ENCODE measurements around the gene WDR81.
"Not testable (repeated sequence)": the region's sequence is repeated elsewhere in the genome, so short reads cannot be mapped to it uniquely, and the experiment has no call there.

WDR81 gene

DNA sequence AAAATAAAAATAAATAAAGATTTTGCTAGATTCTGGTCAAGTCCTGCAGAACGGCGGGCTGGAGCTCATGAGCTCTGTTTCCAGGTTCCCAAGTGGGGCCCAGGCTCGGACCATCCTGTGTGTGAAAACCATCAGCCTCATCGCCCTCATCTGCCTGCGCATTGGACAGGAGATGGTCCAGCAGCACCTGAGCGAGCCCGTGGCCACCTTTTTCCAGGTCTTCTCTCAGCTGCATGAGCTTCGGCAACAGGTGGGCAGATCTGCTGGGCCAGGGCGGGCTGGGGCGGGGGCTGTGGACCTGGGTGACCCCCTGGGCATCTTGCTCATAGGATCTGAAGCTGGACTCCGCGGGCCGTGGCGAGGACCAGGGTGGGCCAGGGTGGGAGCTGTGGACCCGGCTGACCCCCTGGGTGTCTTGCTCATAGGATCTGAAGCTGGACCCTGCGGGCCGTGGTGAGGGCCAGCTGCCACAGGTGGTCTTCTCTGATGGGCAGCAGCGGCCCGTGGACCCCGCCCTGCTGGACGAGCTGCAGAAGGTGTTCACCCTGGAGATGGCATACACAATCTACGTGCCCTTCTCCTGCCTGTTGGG is 7.8 kb downstream of the WDR81 start:
- DNase-seq = no peak

- DNase-seq = no peak
Observed at GRCh38 chr17:1732833-1733321, 8.4 kb downstream of the WDR81 start.

- DNase-seq = no peak
Observed at GRCh38 chr17:1733759-1734158, 9.3 kb downstream of the WDR81 start.

DNA sequence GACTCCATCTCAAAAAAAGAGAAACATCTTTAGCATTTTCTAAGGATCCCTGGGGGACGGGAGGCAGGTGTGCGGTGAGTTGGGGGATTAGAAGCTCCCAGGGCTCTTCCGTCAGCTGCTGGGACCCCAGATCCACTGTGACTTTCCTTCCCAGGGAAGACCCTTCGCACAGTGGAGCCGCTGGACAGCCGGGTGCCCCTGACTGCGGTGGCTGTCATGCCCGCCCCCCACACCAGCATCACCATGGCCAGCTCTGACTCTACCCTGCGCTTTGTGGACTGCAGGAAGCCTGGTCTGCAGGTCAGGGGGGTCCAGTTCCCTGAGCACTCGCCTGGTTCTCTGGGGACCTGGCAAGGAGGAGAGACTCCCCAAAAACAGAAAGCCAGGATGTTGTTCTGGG is 10.9 kb downstream of the WDR81 start:
- DNase-seq = no peak

GRCh38 chr17:1735834-1736347 is 11.4 kb downstream of the WDR81 start:
- DNase-seq = no peak

GRCh38 chr17:1736348-1737281 is 12.1 kb downstream of the WDR81 start:
- no peak for DNase-seq

DNA sequence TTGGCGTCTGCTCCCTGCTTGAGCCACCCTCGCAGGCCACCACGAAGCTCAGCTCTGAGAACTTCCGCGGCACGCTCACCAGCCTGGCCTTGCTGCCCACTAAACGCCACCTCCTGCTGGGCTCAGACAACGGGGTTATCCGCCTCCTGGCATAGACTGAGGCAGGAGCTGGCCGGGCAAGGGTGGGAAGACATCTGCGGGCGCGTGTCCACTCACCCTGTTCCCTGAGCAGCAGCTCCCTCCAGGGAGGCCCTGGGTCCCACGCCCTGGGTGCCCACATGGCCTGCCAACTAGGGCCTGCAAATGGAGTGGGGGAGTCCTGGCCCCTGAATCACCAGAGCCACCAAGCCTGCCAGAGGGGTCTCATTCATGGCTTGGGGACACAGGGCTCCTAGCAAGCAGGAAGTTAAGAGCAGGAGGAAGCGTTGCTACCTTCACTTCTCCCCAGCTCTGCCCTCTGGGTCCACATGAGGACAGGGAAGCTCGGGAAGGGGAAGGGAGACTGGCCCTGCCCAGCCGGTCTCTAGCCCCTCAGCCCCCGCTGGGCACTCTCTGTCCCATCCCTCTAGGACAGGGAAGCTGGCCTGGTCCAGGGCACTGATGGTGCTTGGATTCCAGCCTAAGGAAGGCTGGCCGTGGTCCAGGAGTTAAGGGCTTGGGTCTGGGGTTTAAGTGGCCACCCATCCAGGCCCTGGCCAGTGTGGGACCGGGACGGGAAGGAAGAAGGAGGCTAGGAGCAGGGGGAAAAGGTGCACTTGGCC is 13.2 kb downstream of the WDR81 start:
- no peak for DNase-seq

DNA sequence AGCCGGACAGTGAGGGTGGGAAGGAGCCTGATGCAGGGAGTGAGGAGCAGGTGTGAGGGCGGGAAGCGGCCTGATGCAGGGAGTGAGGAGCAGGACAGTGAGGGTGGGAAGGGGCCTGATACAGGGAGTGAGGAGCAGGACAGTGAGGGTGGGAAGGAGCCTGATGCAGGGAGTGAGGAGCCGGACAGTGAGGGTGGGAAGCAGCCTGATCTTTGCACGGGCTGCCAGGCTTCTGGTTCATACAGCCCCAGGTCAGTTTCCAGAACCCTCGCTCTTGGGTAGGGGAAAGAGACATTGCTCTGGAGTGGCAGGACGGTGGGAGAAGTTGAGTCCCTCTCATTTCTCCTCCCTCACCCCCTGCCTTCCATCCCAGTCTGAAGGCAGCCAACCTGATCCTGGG is 17.4 kb downstream of the WDR81 start:
- DNase-seq = not testable (repeated sequence)

DNA sequence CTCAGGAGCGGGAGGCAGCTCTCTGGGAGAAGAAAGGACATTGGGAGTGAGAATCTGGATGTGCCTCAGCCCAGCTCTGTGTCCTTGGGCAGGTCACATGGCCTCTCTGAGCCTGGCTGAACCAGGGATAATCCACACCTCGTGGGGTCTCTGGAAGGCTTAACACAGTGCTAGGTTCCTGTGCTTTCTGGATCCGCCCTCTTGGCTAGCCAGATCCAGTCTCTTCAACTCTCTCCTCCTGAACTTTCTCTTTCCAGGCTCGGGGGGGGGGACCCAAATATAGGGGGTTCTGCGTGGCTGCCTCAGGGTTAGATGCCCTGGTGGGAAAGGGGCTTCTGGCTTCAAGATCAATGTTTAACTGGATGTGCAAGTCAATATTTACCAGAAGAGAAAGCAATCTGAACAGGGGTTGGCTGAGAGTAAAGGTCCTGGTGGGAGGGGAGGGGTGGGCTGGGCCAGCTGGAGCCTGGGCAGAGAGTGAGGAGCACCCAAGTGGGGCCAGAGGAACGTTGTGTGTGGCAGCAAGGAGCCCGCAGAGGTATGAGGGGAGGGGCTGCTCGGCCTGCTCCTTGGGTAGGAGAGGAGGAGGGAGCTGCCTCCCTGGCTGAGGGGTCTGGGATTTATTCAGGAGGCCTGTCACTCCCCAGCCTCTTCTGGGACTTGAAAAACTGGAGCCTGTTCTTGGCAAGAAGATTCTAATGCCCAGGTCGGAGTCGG is 18.0 kb downstream of the WDR81 start, which contains the start of gene SERPINF2:
TSS of gene SERPINF2 (plus strand) at position 501 of the 717 bp plus-strand sequence. CDS start 2,125 bp downstream, outside the sequence.
- DNase-seq = no peak

- DNase-seq = no peak
Observed at GRCh38 chr17:1743088-1743439, 18.6 kb downstream of the WDR81 start.

DNA sequence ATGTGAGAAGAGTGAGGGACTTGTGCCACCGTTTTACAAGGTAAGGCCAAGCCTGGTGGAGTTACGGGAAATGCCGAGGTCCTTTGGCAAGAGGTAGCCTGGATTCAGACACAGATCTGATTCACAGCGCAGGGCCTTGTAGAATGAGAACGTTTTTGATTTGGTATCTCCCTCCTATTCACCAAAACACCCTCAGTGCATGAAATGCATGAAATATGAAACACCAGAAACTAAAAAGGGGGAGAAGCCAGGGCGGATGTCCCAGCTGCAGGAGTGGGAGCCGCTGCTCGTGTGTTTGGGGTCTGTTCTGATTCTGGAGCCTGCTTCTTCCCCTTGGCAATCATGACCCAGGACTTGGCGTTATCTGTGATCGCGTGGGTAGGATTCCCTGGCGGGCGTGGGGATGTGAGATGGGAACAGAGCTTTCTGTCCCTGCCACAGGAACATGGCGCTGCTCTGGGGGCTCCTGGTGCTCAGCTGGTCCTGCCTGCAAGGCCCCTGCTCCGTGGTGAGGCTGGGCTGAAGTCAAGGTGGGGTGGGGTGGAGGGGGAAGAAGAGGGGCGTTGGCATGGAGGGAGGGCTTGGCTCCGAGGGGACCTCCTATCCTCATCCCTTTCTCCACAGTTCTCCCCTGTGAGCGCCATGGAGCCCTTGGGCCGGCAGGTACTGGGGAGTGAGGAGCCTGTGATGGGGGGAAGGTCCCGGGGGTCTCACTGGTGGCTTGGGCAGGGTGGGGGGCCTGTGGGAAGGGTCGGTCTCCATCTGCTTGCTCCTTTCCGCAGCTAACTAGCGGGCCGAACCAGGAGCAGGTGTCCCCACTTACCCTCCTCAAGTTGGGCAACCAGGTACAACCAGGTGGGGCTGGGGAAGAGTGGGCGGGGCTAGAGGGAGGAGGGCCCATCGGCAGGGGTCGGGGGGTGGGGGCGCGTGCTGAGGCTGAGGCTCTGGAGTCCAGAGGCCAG is 20.3 kb downstream of the WDR81 start:
- no peak for DNase-seq

DNA sequence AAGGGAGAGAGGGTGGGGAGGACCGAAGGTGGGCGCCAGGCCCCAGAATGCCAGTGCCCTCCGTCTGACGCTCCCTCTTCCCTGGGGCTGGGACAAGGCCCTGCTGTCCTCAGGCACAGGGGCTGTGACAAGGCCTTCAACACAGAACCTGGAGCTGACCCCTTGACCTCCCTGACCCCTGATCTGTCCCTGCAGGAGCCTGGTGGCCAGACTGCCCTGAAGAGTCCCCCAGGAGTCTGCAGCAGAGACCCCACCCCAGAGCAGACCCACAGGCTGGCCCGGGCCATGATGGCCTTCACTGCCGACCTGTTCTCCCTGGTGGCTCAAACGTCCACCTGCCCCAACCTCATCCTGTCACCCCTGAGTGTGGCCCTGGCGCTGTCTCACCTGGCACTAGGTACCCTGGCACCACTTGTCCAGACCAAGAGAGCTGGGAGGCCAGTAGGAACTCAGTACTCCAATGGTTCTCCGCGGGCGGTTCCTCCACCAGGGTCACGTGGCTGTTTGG is 21.1 kb downstream of the WDR81 start:
- no peak for DNase-seq

GRCh38 chr17:1746975-1747543 is 22.6 kb downstream of the WDR81 start:
- no peak for DNase-seq

DNA sequence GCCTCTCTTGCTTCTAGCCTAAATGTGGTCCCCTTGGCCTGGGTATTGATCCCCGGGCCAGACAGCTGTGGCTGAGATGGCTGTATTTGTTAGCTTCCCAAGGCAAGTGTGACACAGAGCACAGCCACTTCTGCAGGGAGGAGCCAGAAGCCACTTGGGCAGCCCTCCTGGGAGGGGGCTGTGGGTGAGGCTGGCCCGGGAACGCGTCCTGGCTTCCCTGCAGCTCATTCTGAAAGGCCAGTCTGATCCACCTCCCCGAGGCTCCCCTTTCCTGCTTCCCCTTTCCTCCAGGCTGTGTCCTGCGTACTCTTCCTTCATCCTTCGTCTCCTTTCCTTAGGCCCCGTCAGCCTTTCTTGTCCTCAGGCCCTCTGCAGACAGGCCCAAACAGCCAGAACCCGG is 26.1 kb downstream of the WDR81 start:
- no peak for DNase-seq

DNA sequence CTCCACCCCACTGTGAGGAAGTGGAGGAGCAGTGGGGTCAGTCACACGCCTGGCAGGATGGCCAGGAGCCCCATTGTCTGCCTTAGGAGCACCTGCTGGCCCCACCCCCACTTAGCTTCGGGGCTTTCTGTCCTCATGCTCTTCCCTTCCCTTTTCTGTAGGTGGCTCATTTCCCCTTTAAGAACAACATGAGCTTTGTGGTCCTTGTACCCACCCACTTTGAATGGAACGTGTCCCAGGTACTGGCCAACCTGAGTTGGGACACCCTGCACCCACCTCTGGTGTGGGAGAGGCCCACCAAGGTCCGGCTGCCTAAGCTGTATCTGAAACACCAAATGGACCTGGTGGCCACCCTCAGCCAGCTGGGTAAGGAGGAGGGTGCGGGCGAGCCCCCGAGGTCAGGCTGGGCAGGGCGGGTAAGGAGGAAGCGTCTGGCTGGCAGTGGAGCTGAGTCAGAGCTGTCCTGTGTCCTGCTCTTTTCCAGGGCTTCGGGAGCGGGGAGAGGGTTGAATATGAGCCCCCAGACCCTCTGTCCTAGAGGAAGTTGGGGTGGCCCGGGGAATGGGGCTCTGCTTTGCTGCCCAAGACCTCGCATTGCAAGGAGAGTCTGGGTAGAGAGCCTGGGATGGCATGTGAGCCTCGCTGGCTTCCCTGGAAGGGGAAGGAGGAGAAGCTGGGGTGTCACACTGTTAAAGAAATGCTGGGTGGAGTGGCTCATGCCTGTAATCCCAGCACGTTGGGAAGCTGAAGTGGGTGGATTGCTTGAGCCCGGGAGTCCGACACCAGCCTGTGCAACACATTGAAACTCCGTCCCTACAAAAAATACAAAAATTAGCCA is 28.1 kb downstream of the WDR81 start:
- DNase-seq = no peak

DNA sequence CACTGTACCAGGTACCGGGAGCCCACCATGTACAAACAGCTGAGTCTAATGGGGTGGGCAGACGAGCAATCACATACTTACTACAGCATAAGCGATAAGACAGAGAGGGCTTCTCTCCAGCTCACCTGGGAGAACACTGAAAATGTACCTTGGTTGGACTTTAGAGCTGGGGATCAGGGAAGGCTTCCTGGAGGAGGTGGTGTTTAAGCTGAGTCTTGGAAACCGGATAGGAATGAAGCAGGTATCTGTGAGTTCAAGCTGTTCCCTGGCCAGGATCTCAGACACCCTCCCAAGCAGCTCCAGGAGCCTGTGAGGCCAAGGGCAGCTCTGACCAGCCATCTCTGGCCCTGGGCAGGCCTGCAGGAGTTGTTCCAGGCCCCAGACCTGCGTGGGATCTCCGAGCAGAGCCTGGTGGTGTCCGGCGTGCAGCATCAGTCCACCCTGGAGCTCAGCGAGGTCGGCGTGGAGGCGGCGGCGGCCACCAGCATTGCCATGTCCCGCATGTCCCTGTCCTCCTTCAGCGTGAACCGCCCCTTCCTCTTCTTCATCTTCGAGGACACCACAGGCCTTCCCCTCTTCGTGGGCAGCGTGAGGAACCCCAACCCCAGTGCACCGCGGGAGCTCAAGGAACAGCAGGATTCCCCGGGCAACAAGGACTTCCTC is 29.4 kb downstream of the WDR81 start:
- no peak for DNase-seq

GRCh38 chr17:1754430-1755112 is 30.1 kb downstream of the WDR81 start:
- DNase-seq = no peak

DNA sequence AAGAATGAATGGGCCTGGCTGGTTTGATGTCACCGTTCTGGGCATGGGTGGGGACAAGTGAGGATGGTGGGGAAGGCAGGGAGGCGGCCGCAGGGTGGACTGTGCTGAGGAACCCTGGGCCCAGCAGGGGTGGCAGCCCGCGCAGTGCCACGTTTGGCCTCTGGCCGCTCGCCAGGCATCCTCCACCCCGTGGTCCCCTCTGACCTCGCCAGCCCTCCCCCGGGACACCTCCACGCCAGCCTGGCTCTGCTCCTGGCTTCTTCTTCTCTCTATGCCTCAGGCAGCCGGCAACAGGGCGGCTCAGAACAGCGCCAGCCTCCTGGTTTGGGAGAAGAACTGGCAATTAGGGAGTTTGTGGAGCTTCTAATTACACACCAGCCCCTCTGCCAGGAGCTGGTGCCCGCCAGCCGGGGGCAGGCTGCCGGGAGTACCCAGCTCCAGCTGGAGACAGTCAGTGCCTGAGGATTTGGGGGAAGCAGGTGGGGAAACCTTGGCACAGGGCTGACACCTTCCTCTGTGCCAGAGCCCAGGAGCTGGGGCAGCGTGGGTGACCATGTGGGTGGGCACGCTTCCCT is 30.8 kb downstream of the WDR81 start:
- DNase-seq = peak in 1 of 2 donors; percentile 33
